H1 (cell line): Measurements from ENCODE around the gene PI4KA. TPM values are rescaled to one million over a fixed set of nuclear protein-coding genes. Genes with fewer than 3 reads are reported as not detected.

Experiments
- CTCF ChIA-PET: fragments of 300-600 bp; sonication (Branson Sonifier 250); formaldehyde crosslinking; loops from one replicate; lab custom pipeline; 2021; ENCODE audit not compliant: partially characterized antibody; lab: Charles Lee
- POLR2A ChIA-PET: fragments of 300-600 bp; sonication (Branson Sonifier 250); formaldehyde crosslinking; loops from one replicate; lab custom pipeline; 2021; ENCODE audit warnings: inconsistent platforms; ENCODE audit not compliant: partially characterized antibody; lab: Charles Lee
- DNase-seq, 2 experiments: peaks; one replicate each; pipeline versions ENCODE4 v3.0.0 to v3.0.0-alpha.2; 2010 to 2022; ENCODE audit warnings: low spot score in 2 of 2, low read depth in 1 of 2, mixed read lengths in 1 of 2
- FAIRE-seq: peaks from 2 replicates; lab custom pipeline; 2011; peaks lifted over from hg19 to GRCh38; lab: Jason Lieb, UNC
- H2AFZ ChIP-seq: 2 replicates; pipeline ENCODE4 v1.8.1; 2012; ENCODE audit warnings: low read length, inconsistent platforms
- H2AK5ac ChIP-seq: 2 replicates; pipeline ENCODE4 v1.6.1; 2013; ENCODE audit warnings: low read depth, low read length
- H2BK120ac ChIP-seq: replicated peaks from 2 replicates; pipeline ENCODE3; 2013; ENCODE audit warnings: low read depth, low read length, inconsistent platforms
- H2BK12ac ChIP-seq: 2 replicates; pipeline ENCODE4 v1.6.1; 2013; ENCODE audit warnings: low read depth, low read length
- H2BK15ac ChIP-seq: 2 replicates; pipeline ENCODE4 v1.6.1; 2013; ENCODE audit warnings: low read length
- H2BK20ac ChIP-seq: 2 replicates; pipeline ENCODE4 v1.6.1; 2013; ENCODE audit warnings: low read length
- H2BK5ac ChIP-seq: 2 replicates; pipeline ENCODE4 v1.6.1; 2013; ENCODE audit warnings: low read depth, low read length
- H3K14ac ChIP-seq: 2 replicates; pipeline ENCODE4 v1.6.1; 2013; ENCODE audit warnings: inconsistent platforms; ENCODE audit not compliant: insufficient read length
- H3K18ac ChIP-seq: 2 replicates; pipeline ENCODE4 v1.6.1; 2013; ENCODE audit warnings: low read length; ENCODE audit errors: extremely low read depth
- H3K23ac ChIP-seq: 2 replicates; pipeline ENCODE4 v1.6.1; 2013; ENCODE audit warnings: inconsistent platforms; ENCODE audit not compliant: insufficient read length
- H3K23me2 ChIP-seq: 2 replicates; pipeline ENCODE4 v1.6.1; 2013; ENCODE audit warnings: low read depth, low read length
- H3K27ac ChIP-seq: 2 replicates; pipeline ENCODE4 v1.6.1; 2011; ENCODE audit warnings: low read depth, low read length, inconsistent platforms
- H3K27me3 ChIP-seq, 4 experiments: replicated peaks in 1 of 4; 1 replicate in 1 of 4; 2 replicates in 3 of 4; pipeline versions ENCODE4 v1.6.1 to v1.8.1; 2011 to 2013; ENCODE audit warnings: low read length in 3 of 4, mild to moderate bottlenecking in 3 of 4, inconsistent platforms in 2 of 4, mixed read lengths in 2 of 4, moderate library complexity in 1 of 4; ENCODE audit not compliant: control insufficient read depth in 3 of 4, insufficient read depth in 3 of 4; ENCODE audit errors: extremely low read depth in 1 of 4
- H3K36me3 ChIP-seq, 4 experiments: 2 replicates each; pipeline versions ENCODE4 v1.6.1 to v1.8.1; 2011 to 2013; ENCODE audit warnings: mild to moderate bottlenecking in 4 of 4, low read length in 3 of 4, moderate library complexity in 2 of 4, control low read depth in 1 of 4, inconsistent platforms in 1 of 4; ENCODE audit not compliant: insufficient read depth in 4 of 4, control insufficient read depth in 2 of 4
- H3K4ac ChIP-seq: replicated peaks from 2 replicates; pipeline ENCODE3; 2013; ENCODE audit warnings: low read length, low read depth, mixed read lengths, inconsistent platforms; ENCODE audit not compliant: insufficient read length
- H3K4me1 ChIP-seq, 4 experiments: replicated peaks in 1 of 4; 1 replicate in 1 of 4; 2 replicates in 3 of 4; pipeline versions ENCODE4 v1.6.1 to v1.8.1; 2011 to 2013; ENCODE audit warnings: low read length in 3 of 4, inconsistent platforms in 2 of 4, mixed read lengths in 1 of 4; ENCODE audit not compliant: insufficient read depth in 4 of 4, control insufficient read depth in 3 of 4
- H3K4me2 ChIP-seq, 2 experiments: 2 replicates each; pipeline versions ENCODE4 v1.6.1 to v1.8.1; 2011 to 2013; ENCODE audit warnings: low read depth in 2 of 2, low read length in 2 of 2, control low read depth in 1 of 2, inconsistent platforms in 1 of 2, mild to moderate bottlenecking in 1 of 2; ENCODE audit not compliant: insufficient read depth in 1 of 2
- H3K4me3 ChIP-seq, 4 experiments: fragments of 200-600, 300-600 bp in 1 of 4; sonication (generic), shearing (Covaris generic), sonication (Bioruptor Twin) in 1 of 4; 2 replicates each; pipeline versions ENCODE4 v1.5.1 to v1.8.1; 2011 to 2016; ENCODE audit warnings: low read length in 4 of 4, low read depth in 3 of 4, control low read depth in 2 of 4, inconsistent platforms in 2 of 4, mild to moderate bottlenecking in 2 of 4, mixed read lengths in 1 of 4, moderate library complexity in 1 of 4; ENCODE audit not compliant: insufficient read depth in 2 of 4; ENCODE audit errors: extremely low read depth in 1 of 4
- H3K56ac ChIP-seq: replicated peaks from 2 replicates; pipeline ENCODE3; 2013; ENCODE audit warnings: low read depth, mild to moderate bottlenecking, mixed read lengths, low read length, inconsistent platforms; ENCODE audit not compliant: insufficient read length
- H3K79me1 ChIP-seq: 2 replicates; pipeline ENCODE4 v1.6.1; 2013; ENCODE audit warnings: low read depth, low read length, control low read depth
- H3K79me2 ChIP-seq, 2 experiments: 2 replicates each; pipeline versions ENCODE4 v1.6.1 to v1.8.1; 2012 to 2013; ENCODE audit warnings: low read length in 2 of 2, mild to moderate bottlenecking in 2 of 2, inconsistent platforms in 1 of 2; ENCODE audit not compliant: insufficient read depth in 2 of 2, control insufficient read depth in 1 of 2
- H3K9ac ChIP-seq, 4 experiments: replicated peaks in 1 of 4; 1 replicate in 1 of 4; 2 replicates in 3 of 4; pipeline versions ENCODE4 v1.6.1 to v1.8.1; 2011 to 2013; ENCODE audit warnings: low read depth in 3 of 4, low read length in 3 of 4, control low read depth in 2 of 4, mild to moderate bottlenecking in 2 of 4, moderate library complexity in 2 of 4, inconsistent platforms in 1 of 4; ENCODE audit errors: extremely low read depth in 1 of 4
- H3K9me3 ChIP-seq, 2 experiments: 2 replicates each; pipeline versions ENCODE4 v1.6.1 to v1.8.1; 2012 to 2013; ENCODE audit warnings: mild to moderate bottlenecking in 2 of 2, moderate library complexity in 2 of 2, control low read depth in 1 of 2, inconsistent platforms in 1 of 2, low read depth in 1 of 2, low read length in 1 of 2, mixed read lengths in 1 of 2; ENCODE audit not compliant: insufficient read depth in 2 of 2
- H4K20me1 ChIP-seq, 2 experiments: replicated peaks in 1 of 2; 2 replicates each; pipeline versions ENCODE3 to v1.8.1; 2011 to 2013; ENCODE audit warnings: inconsistent platforms in 2 of 2, low read length in 2 of 2, mild to moderate bottlenecking in 1 of 2; ENCODE audit not compliant: insufficient read depth in 2 of 2, control insufficient read depth in 1 of 2
- H4K5ac ChIP-seq: 2 replicates; pipeline ENCODE4 v1.6.1; 2013; ENCODE audit warnings: low read length, low read depth, mixed read lengths, inconsistent platforms; ENCODE audit not compliant: insufficient read length
- H4K8ac ChIP-seq: 2 replicates; pipeline ENCODE4 v1.8.0; 2013; ENCODE audit warnings: mild to moderate bottlenecking, moderate library complexity, low read length, inconsistent platforms; ENCODE audit not compliant: insufficient read depth; ENCODE audit errors: extremely low read depth
- H4K91ac ChIP-seq: replicated peaks from 2 replicates; pipeline ENCODE3; 2013; ENCODE audit warnings: low read length, mixed read lengths, inconsistent platforms; ENCODE audit not compliant: insufficient read length
- BCL11A ChIP-seq, 2 experiments: IDR thresholded peaks; one replicate each; pipeline ENCODE4 v1.6.1; 2011; ENCODE audit warnings: low read depth in 2 of 2, low read length in 2 of 2, mild to moderate bottlenecking in 2 of 2
- CEBPB ChIP-seq: IDR thresholded peaks from 2 replicates; pipeline ENCODE4 v1.6.1; 2012; ENCODE audit warnings: low read depth, low read length
- NANOG ChIP-seq: IDR thresholded peaks from 2 replicates; pipeline ENCODE4 v1.6.1; 2011; ENCODE audit warnings: low read length, low read depth, mild to moderate bottlenecking, inconsistent platforms; ENCODE audit not compliant: insufficient read depth, poor library complexity, severe bottlenecking
- WGBS, 2 experiments: shearing (Covaris generic) in 1 of 2; methylation state at CpG; one replicate each; pipeline versions ENCODE4 v1.1.6 to v1.1.7; 2013 to 2015; ENCODE audit warnings: low lambda C conversion rate in 2 of 2, mixed read lengths in 2 of 2, inconsistent platforms in 1 of 2, low coverage in 1 of 2, missing lambda C conversion rate in 1 of 2; ENCODE audit not compliant: insufficient replicate concordance in 2 of 2, insufficient coverage in 1 of 2, insufficient read length in 1 of 2; ENCODE audit errors: extremely low coverage in 1 of 2, missing lambda C conversion rate in 1 of 2; 5-methylcytosine and 5-hydroxymethylcytosine counted together
- polyA plus RNA-seq, 7 experiments: library from polyadenylated mRNA; depleted of rRNA in 3 of 7; stranded (reverse) in 5 of 7; unstranded in 2 of 7; fragments of >200 nt in 5 of 7; fragments of 200-250 nt in 2 of 7; gene quantifications; 1 replicate in 5 of 7; 2 replicates in 1 of 7; 4 replicates in 1 of 7; pipeline versions ENCODE4 v1.2.1 to v1.2.3, GENCODE V29; 2011 to 2013; ENCODE audit warnings: missing spikeins in 2 of 7, mixed read lengths in 2 of 7
- total RNA-seq: library from RNA; stranded (reverse); fragmentation: NEBNext Ultra II Directional; extraction: Animal tissue kit (Norgen Biotek cat#: 25700); gene quantifications from 2 replicates; pipeline ENCODE4 v1.2.1, GENCODE V29; 2021

Gene PI4KA
- total and polyA plus RNA-seq, 2 of the 8 experiments (the other 6 are each of a cell fraction or from before 2014, with no cell fraction given): 22.5 to 37.7 TPM

DNA sequence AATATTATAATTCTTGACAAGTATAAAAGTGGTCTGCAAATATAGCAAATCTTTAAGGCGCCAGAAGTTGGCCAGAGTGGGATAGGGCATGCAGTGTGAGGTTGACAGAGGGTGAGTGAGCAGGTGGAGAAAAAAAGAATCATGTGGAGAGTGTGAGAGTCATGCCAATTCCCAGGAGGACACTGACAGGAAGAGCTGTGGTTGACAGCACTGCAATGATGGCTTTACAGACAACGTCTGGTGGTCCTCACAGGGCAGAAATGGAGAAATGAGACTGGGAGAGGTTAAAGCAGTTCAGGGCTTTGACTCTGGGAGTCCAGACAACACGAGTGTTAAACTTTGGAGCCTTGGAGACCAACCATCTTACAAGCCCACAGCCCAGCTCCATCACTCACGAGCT, 49.8 kb downstream of the PI4KA start:
- Histone ChIP-seq H3K56ac (no peak overlapping the region), H2BK12ac (no peak overlapping the region), H2AK5ac (no peak overlapping the region), H4K5ac (no peak overlapping the region), H4K20me1 (peaks cover 0 to 4% of the 10 kb centered on the region in 2 experiments), H3K18ac (no peak overlapping the region), H3K4ac (no peak overlapping the region), H3K27me3 (no peaks in the 10 kb centered on the region), H4K91ac (no peak overlapping the region), H4K8ac (no peak overlapping the region), H2BK20ac (no peak overlapping the region), H3K9me3 (no peaks in the 10 kb centered on the region), H3K14ac (no peak overlapping the region), H3K4me3 (no peak overlapping the region), H2AFZ (no peak overlapping the region), H3K79me1 (no peaks in the 10 kb centered on the region), H3K4me2 (no peak overlapping the region), H3K36me3 (peaks cover 0 to 13% (median 4%) of the 10 kb centered on the region in 4 experiments; a peak in 1 of 8 replicates), H2BK5ac (no peak overlapping the region), H3K9ac (no peak overlapping the region), H3K79me2 (no peaks in the 10 kb centered on the region), H3K23ac (no peak overlapping the region), H3K23me2 (no peaks in the 10 kb centered on the region), H2BK15ac (no peak overlapping the region), H3K4me1 (no peaks in the 10 kb centered on the region), H3K27ac (no peak overlapping the region), H2BK120ac (no peak overlapping the region)
- no peak for DNase-seq
- FAIRE-seq: no peak
- ChIA-PET POLR2A (no interaction called here), CTCF (interaction anchor here (1.0 to 1.6 kb wide), 5 partner anchors 8 to 66 kb away, joined by 3 to 6 read pairs (median 4); no protein-coding TSS in a partner anchor)
- WGBS, 2 experiments: 84% methylated on average over 4 of the region's 4 CpGs; no CpG with 5 or more reads in 1 of the 2 experiments
- TF ChIP-seq NANOG (no peak), CEBPB (no peak), BCL11A (IDR thresholded peaks at IDR 0.05; ENCODE audit: low read depth in 2 of 2, low read length in 2 of 2) (no peak)
